NCI-H524 treated with DMSO at 0.1 percent for 48 hours (cell line): ENCODE measurements around the gene PKIG.

Source experiments
- DNase-seq: peaks from one replicate; lab custom pipeline; 2025; lab: John Stamatoyannopoulos, UW

The PKIG gene

GRCh38 chr20:44620030-44620429 is 37.7 kb downstream of the PKIG start:
- no peak for DNase-seq

GRCh38 chr20:44621325-44621724 is 38.9 kb downstream of the PKIG start:
- no peak for DNase-seq

DNA sequence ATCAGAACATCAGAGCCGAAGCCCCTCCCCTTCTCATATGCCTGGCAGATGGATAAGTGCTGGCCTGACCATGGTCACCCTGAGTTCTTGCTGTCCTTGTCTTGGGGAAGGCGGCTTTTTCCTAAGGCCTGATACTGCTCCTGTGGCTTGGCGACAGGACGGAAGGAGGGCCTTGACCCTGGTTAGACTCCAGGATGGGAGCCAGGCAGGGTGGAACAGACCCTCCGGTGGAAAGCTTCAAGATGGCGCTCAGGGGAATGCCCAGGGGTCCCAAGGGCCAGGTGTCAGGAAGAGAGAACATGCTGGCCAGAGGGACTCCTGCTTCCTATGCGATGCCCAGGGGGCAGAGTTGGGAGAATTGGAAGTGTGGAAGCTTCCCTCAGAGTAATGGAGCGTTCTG is 39.6 kb downstream of the PKIG start:
- DNase-seq, result no peak

GRCh38 chr20:44622501-44623270 is 40.3 kb downstream of the PKIG start:
- no peak for DNase-seq

GRCh38 chr20:44624152-44624551 is 41.8 kb downstream of the PKIG start:
- DNase-seq, result no peak

- DNase-seq, result no peak
These were observed 42.4 kb downstream of the PKIG start for GRCh38 chr20:44624743-44625271.

DNA sequence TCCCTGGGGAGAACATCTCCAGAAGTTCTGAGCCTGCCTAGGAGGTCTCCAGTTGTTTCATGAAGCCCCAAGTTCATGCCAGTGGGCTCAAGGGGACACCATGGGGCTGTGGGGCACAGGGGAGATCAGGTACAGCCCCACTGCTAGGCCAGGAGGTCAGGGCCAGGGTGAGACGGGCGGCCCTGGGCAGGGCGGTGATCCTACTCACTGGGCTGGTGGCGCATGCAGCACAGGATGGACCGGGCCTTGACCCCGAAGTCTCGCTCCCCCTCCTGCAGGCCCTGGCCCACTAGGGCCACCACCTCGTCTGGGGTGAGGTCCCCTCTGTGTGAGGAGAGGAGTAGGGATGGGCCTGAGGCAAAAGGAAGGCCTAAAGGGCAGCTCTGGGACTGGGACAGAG is 43.0 kb downstream of the PKIG start:
- no peak for DNase-seq

DNA sequence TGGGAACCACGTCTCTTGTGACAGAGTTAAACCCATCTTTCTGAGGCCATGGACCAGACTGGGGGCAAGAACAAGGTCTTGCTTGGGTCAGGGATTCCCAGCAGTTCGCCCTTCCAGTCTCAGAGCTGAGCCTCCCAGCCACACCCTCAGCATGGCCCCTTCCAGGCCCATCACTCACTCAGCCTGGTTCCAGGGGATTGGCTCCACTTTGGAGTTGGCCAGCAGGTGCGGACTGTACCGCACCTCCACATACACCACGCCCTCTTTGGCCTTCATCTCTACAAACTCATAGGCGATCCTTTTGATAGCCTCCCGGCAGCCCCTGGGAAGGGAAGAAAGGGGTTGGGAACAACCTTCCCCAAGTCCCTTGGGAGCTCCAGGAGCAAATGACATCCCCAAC is 43.9 kb downstream of the PKIG start:
- DNase-seq, result no peak

- DNase-seq, result no peak
These were observed 45.1 kb downstream of the PKIG start for GRCh38 chr20:44627364-44628010.

- DNase-seq, result no peak
These were observed 46.6 kb downstream of the PKIG start for GRCh38 chr20:44629017-44629385.

DNA sequence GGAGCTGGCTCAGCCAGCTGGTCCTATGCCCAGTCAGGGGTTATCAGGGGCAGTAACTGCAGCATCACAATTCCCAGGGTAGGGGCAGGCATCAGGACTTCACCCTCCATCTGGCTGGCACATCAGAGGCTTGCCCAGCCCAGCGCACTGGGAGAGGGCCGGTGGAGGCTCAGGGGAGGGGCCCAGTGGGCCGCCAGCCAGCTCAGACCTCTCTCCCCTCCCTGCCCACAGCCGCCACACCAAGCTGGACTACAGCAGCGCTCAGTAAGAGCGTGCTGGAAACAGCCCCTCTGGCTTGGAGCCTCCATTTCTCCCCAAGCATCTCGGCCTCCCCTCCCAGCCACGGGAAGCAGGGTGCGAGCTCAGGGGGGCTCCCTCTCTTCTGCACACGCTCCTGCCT is 47.2 kb downstream of the PKIG start:
- DNase-seq, result no peak

DNA sequence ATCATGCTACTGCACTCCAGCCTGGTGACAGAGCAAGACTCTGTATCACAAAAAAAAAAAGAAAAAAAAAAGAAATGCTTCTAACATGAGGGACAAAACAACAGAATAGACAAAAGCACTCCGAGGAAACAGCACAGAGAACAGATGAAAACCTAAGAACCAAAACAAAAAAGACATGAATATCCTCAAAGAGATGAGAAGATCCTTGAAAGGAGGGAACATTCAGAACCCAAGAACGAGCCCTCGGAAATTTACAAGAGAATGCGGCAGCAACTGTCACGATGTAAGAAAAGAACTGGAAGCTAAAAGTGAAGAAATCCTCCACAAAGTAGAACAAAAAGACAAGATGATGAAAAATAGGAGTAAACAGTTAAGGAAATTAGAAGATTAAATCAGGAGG is 47.9 kb downstream of the PKIG start:
- DNase-seq, result no peak

DNA sequence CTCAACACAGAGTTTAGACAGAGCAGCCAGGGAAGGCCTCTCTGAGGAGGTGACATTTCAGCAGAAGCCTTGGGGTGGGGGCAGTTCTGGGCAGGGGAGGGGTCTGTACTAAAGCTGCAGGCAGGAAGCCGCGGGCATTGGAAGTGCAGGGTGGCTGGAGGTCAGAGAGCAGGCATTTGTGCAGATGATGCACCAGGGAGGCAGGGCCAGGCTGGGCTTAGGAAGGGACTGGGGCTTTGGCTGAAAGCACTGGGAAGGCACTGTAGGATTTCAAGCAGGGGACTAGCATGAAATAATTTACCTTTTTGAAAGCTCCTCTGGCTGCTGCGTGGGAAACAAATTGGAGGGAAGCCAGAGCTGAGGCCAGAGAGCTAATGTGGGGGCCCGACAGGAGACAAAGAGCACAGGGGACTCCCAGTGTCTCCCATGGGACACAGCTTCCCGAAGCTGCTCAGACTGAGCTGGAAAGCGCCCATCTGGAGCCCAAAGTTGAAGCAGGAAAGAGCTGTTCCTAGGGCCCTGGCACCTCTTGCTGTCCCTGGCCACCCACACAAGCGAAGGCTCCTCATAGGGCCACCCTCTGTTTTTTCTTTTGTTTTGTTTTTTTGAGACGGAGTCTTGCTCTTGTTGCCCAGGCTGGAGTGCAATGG is 49.8 kb downstream of the PKIG start:
- no peak for DNase-seq

- DNase-seq, result no peak
These were observed 50.9 kb downstream of the PKIG start for GRCh38 chr20:44633187-44633810.

DNA sequence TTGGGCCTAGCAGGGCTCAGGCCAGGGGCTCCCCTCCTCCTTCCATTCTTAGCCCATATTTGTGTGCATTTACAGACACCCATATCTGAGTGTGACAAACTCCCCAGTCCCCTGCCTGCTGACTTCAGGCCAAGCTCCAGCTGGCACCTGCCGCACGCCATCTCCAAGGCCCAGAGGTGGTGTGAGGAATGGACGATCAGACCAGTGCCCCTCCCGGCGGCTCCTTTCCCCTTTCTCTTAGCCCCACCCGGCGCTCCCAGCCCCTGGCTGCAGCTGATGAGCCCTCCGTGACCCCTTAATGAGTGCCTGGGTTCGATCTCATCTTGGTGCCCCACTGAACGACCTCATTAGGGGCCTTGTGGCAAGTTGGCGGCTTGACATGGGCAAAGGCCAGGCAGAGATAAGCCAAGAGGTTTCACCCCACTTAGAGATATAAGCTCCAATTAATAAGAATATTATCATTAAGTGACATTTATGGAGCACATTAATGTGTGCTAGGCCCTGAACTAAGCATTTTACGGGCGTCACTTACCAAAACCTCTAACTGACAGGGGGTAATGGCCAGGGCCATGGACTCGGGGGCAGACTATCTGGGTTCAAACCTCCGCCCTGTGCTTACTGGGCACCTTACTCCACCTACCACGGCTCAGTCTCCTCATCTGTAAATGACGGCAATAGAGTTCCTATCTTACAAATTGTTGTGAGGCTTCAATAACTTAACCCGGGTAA is 51.7 kb downstream of the PKIG start:
- DNase-seq, result no peak

DNA sequence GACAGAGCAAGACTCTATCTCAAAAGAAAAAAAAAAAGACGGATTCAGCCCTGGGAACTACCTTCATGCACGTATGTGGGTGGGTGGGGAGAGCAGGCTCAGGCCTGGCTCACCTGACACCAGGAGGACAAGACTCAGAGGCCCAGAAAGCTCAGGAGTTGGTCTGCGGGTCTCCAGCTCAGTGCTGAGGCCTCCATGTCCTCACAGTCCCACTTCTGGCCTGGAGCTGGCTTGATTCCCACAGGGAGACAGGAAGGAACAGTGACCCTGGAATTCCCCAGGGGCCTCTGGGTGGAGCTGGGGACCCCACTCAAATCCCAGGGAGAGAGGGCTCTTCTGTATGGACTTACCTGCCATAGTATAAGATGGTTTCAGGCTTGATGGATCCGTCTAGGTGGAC is 53.5 kb downstream of the PKIG start:
- DNase-seq, result no peak

GRCh38 chr20:44637042-44637441 is 54.7 kb downstream of the PKIG start:
- DNase-seq, result no peak

- no peak for DNase-seq
These were observed 55.4 kb downstream of the PKIG start for GRCh38 chr20:44637522-44638372.

- DNase-seq, result no peak
These were observed 58.1 kb downstream of the PKIG start for GRCh38 chr20:44640522-44640921.

- DNase-seq, result no peak
These were observed 58.9 kb downstream of the PKIG start for GRCh38 chr20:44641325-44641724.
